ENCODE data around the gene TCF25.

TCF25 gene

DNA sequence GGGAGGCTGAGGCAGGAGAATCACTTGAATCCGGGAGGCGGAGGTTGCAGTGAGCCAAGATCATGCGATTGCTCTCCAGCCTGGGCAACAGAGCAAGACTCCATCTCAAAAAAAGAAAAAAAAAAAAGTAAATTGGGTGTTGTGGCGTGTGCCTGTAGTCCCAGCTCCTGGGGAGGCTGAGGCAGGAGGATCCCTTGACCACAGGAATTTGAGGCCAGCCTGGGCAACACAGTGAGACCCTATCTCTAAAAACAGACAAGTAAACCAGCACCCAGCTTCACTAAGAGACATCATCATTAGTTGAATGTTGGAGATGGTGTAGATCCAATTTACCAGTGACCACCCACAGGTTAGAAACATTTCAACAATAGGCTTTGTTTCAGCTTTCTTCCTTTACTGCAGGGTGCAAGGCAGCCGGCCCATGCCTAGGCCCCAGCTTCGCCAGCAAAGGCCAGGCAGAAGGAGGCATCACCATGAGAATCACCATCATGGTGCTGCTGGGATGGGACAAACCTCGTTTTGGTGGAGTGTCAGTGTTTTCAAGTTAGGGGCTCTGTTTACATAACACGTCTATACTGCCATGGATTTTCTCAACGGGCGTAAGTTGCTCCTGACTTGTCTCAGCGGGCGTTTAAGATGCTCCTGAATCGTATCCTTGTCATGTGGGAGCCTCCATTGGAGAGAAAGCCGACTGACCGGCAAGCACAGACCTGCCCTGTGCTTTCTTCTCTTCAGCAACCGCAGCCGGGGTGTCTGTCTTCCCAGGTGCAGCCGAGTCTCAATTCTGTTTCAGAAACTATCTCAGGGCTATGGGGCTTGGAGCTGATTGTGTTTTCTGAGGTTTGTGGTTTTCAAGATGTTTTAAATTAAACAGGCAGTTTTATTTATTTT, 7.3 kb downstream of the TCF25 start:
- no peaks in the 10 kb centered on the region for H3K4me1 ChIP-seq (ENCODE audit: control insufficient read depth, low read depth, low read length)
- H3K4me3 ChIP-seq (ENCODE audit: low read length): no peak overlapping the region
- H3K27ac ChIP-seq (ENCODE audit: low read depth, low read length): no peak overlapping the region
- H4K5ac ChIP-seq (ENCODE audit: low read length): no peak overlapping the region
- H2BK15ac ChIP-seq (replicated peaks; ENCODE audit: low read depth): no peak overlapping the region
- H4K8ac ChIP-seq (ENCODE audit: low read depth, low read length): no peak overlapping the region
- H2BK120ac ChIP-seq (ENCODE audit: low read depth, low read length): no peak overlapping the region
- no CpG with 5 or more reads among the region's 18 CpGs for WGBS (ENCODE audit: extremely low coverage, insufficient coverage, low lambda C conversion rate)
- H3K4me2 ChIP-seq (ENCODE audit: low read length): no peak overlapping the region
- H3K56ac ChIP-seq (ENCODE audit: low read length): no peak overlapping the region
- DNase-seq: no peak
- no peak overlapping the region for H3K18ac ChIP-seq (ENCODE audit: low read length)
- no peak overlapping the region for H3K9ac ChIP-seq (ENCODE audit: low read length)
- H3K36me3 ChIP-seq (ENCODE audit: control insufficient read depth, insufficient read depth, low read length): peaks cover 13% of the 10 kb centered on the region
- H2BK5ac ChIP-seq (ENCODE audit: low read length): no peak overlapping the region
- no peak overlapping the region for H3K23ac ChIP-seq (ENCODE audit: low read length)
- H3K79me2 ChIP-seq (ENCODE audit: control insufficient read depth, insufficient read depth, low read length): peaks cover 17% of the 10 kb centered on the region
- no peaks in the 10 kb centered on the region for H3K27me3 ChIP-seq (ENCODE audit: insufficient read depth, low read length, poor library complexity)
- peaks cover 17% of the 10 kb centered on the region for H3K79me1 ChIP-seq (ENCODE audit: low read length)
- no peak overlapping the region for H2AK5ac ChIP-seq (ENCODE audit: low read length)
- no peak overlapping the region for H3K4ac ChIP-seq (ENCODE audit: low read depth, low read length)

- WGBS (ENCODE audit: extremely low coverage, insufficient coverage, low lambda C conversion rate): no CpG with 5 or more reads among the region's 6 CpGs
- no peak overlapping the region for H4K5ac ChIP-seq (ENCODE audit: low read length)
- no peak overlapping the region for H2BK120ac ChIP-seq (ENCODE audit: low read depth, low read length)
- no peak overlapping the region for H2AK5ac ChIP-seq (ENCODE audit: low read length)
- no peaks in the 10 kb centered on the region for H3K4me1 ChIP-seq (ENCODE audit: control insufficient read depth, low read depth, low read length)
- no peak overlapping the region for H4K8ac ChIP-seq (ENCODE audit: low read depth, low read length)
- no peak overlapping the region for H3K4me3 ChIP-seq (ENCODE audit: low read length)
- no peak overlapping the region for H3K23ac ChIP-seq (ENCODE audit: low read length)
- no peak overlapping the region for H3K27ac ChIP-seq (ENCODE audit: low read depth, low read length)
- H3K4ac ChIP-seq (ENCODE audit: low read depth, low read length): no peak overlapping the region
- H3K27me3 ChIP-seq (ENCODE audit: insufficient read depth, low read length, poor library complexity): no peaks in the 10 kb centered on the region
- H3K79me2 ChIP-seq (ENCODE audit: control insufficient read depth, insufficient read depth, low read length): peaks cover 14% of the 10 kb centered on the region
- no peak overlapping the region for H3K9ac ChIP-seq (ENCODE audit: low read length)
- H2BK15ac ChIP-seq (replicated peaks; ENCODE audit: low read depth): no peak overlapping the region
- no peak overlapping the region for H3K4me2 ChIP-seq (ENCODE audit: low read length)
- no peak overlapping the region for H2BK5ac ChIP-seq (ENCODE audit: low read length)
- H3K56ac ChIP-seq (ENCODE audit: low read length): no peak overlapping the region
- H3K18ac ChIP-seq (ENCODE audit: low read length): no peak overlapping the region
- peaks cover 16% of the 10 kb centered on the region for H3K79me1 ChIP-seq (ENCODE audit: low read length)
- peaks cover 13% of the 10 kb centered on the region for H3K36me3 ChIP-seq (ENCODE audit: control insufficient read depth, insufficient read depth, low read length)
- DNase-seq: no peak
These were observed 8.0 kb downstream of the TCF25 start for GRCh38 chr16:89881368-89881730.

GRCh38 chr16:89883346-89884040, 10.1 kb downstream of the TCF25 start:
- Histone ChIP-seq H3K4me3 (ENCODE audit: low read length) (no peak overlapping the region), H3K4me2 (ENCODE audit: low read length) (no peak overlapping the region), H3K56ac (ENCODE audit: low read length) (no peak overlapping the region), H3K18ac (ENCODE audit: low read length) (no peak overlapping the region), H2BK120ac (ENCODE audit: low read depth, low read length) (no peak overlapping the region), H2AK5ac (ENCODE audit: low read length) (no peak overlapping the region), H3K79me1 (ENCODE audit: low read length) (peaks cover 16% of the 10 kb centered on the region), H2BK5ac (ENCODE audit: low read length) (no peak overlapping the region), H3K79me2 (ENCODE audit: control insufficient read depth, insufficient read depth, low read length) (peaks cover 7% of the 10 kb centered on the region), H4K8ac (ENCODE audit: low read depth, low read length) (no peak overlapping the region), H3K36me3 (ENCODE audit: control insufficient read depth, insufficient read depth, low read length) (peaks cover 11% of the 10 kb centered on the region), H3K9ac (ENCODE audit: low read length) (no peak overlapping the region), H2BK15ac (replicated peaks; ENCODE audit: low read depth) (no peak overlapping the region), H3K27ac (ENCODE audit: low read depth, low read length) (no peak overlapping the region), H4K5ac (ENCODE audit: low read length) (no peak overlapping the region), H3K4me1 (ENCODE audit: control insufficient read depth, low read depth, low read length) (no peaks in the 10 kb centered on the region), H3K4ac (ENCODE audit: low read depth, low read length) (no peak overlapping the region), H3K23ac (ENCODE audit: low read length) (no peak overlapping the region), H3K27me3 (ENCODE audit: insufficient read depth, low read length, poor library complexity) (no peaks in the 10 kb centered on the region)
- WGBS (ENCODE audit: extremely low coverage, insufficient coverage, low lambda C conversion rate): no CpG with 5 or more reads among the region's 28 CpGs
- no peak for DNase-seq

DNA sequence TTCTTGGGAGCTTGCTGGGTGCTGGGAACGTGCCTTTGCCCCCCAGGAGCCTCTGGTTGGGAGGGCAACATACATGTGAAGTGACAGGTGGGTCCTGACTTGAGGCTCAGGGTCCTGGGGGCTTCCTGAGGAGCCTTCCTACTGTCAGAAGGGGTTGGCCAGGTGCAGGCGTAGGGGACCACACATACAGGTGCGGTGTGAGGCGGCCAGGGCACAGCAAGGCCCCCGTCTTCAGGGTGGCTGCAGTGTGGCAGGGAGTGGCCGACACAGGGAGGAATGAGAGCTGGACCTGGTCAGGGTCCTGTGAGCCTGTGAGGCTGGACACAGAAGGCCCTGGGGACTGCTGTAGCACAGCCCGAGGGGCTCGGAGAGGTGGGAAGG, 10.6 kb downstream of the TCF25 start:
- Histone ChIP-seq H3K27me3 (ENCODE audit: insufficient read depth, low read length, poor library complexity) (no peaks in the 10 kb centered on the region), H3K9ac (ENCODE audit: low read length) (no peak overlapping the region), H3K79me2 (ENCODE audit: control insufficient read depth, insufficient read depth, low read length) (peaks cover 7% of the 10 kb centered on the region), H3K4me2 (ENCODE audit: low read length) (no peak overlapping the region), H3K4me3 (ENCODE audit: low read length) (no peak overlapping the region), H3K18ac (ENCODE audit: low read length) (no peak overlapping the region), H3K27ac (ENCODE audit: low read depth, low read length) (no peak overlapping the region), H2BK5ac (ENCODE audit: low read length) (no peak overlapping the region), H4K5ac (ENCODE audit: low read length) (no peak overlapping the region), H2AK5ac (ENCODE audit: low read length) (no peak overlapping the region), H4K8ac (ENCODE audit: low read depth, low read length) (no peak overlapping the region), H3K79me1 (ENCODE audit: low read length) (peaks cover 16% of the 10 kb centered on the region), H2BK15ac (replicated peaks; ENCODE audit: low read depth) (no peak overlapping the region), H3K4ac (ENCODE audit: low read depth, low read length) (no peak overlapping the region), H3K4me1 (ENCODE audit: control insufficient read depth, low read depth, low read length) (no peaks in the 10 kb centered on the region), H3K56ac (ENCODE audit: low read length) (no peak overlapping the region), H3K23ac (ENCODE audit: low read length) (no peak overlapping the region), H3K36me3 (ENCODE audit: control insufficient read depth, insufficient read depth, low read length) (peaks cover 11% of the 10 kb centered on the region), H2BK120ac (ENCODE audit: low read depth, low read length) (no peak overlapping the region)
- no peak for DNase-seq
- WGBS (ENCODE audit: extremely low coverage, insufficient coverage, low lambda C conversion rate): no CpG with 5 or more reads among the region's 8 CpGs

- Histone ChIP-seq H2BK120ac (ENCODE audit: low read depth, low read length) (no peak overlapping the region), H2BK5ac (ENCODE audit: low read length) (no peak overlapping the region), H3K27me3 (ENCODE audit: insufficient read depth, low read length, poor library complexity) (no peaks in the 10 kb centered on the region), H3K4ac (ENCODE audit: low read depth, low read length) (no peak overlapping the region), H3K27ac (ENCODE audit: low read depth, low read length) (no peak overlapping the region), H2BK15ac (replicated peaks; ENCODE audit: low read depth) (no peak overlapping the region), H3K4me1 (ENCODE audit: control insufficient read depth, low read depth, low read length) (no peaks in the 10 kb centered on the region), H3K79me1 (ENCODE audit: low read length) (peaks cover 6% of the 10 kb centered on the region), H4K8ac (ENCODE audit: low read depth, low read length) (no peak overlapping the region), H3K56ac (ENCODE audit: low read length) (no peak overlapping the region), H3K23ac (ENCODE audit: low read length) (no peak overlapping the region), H3K4me3 (ENCODE audit: low read length) (no peak overlapping the region), H3K9ac (ENCODE audit: low read length) (no peak overlapping the region), H3K79me2 (ENCODE audit: control insufficient read depth, insufficient read depth, low read length) (no peaks in the 10 kb centered on the region), H3K18ac (ENCODE audit: low read length) (no peak overlapping the region), H3K36me3 (ENCODE audit: control insufficient read depth, insufficient read depth, low read length) (peaks cover 13% of the 10 kb centered on the region), H2AK5ac (ENCODE audit: low read length) (no peak overlapping the region), H3K4me2 (ENCODE audit: low read length) (no peak overlapping the region), H4K5ac (ENCODE audit: low read length) (no peak overlapping the region)
- WGBS (ENCODE audit: extremely low coverage, insufficient coverage, low lambda C conversion rate): no CpG with 5 or more reads among the region's 14 CpGs
- DNase-seq: no peak
These were observed 13.9 kb downstream of the TCF25 start for GRCh38 chr16:89887243-89887642.
